H9 (cell line): ENCODE data around the gene SUCLG1. TPM values are rescaled to one million over a fixed set of nuclear protein-coding genes. Genes with fewer than 3 reads are reported as not detected.

Experiments
- DNase-seq: peaks from one replicate; pipeline ENCODE4 v3.0.0-alpha.2; 2017
- H2AFZ ChIP-seq: one replicate; pipeline ENCODE4 v1.6.1; 2013; ENCODE audit warnings: mild to moderate bottlenecking, low read length, control low read depth, moderate library complexity
- H2AK5ac ChIP-seq: 2 replicates; pipeline ENCODE4 v1.6.1; 2013; ENCODE audit warnings: low read length, control low read depth, mixed read lengths; ENCODE audit not compliant: insufficient read length
- H2BK120ac ChIP-seq: one replicate; pipeline ENCODE4 v1.6.1; 2013; ENCODE audit warnings: low read depth, mild to moderate bottlenecking, low read length, control low read depth, inconsistent platforms; ENCODE audit not compliant: poor library complexity, severe bottlenecking
- H2BK12ac ChIP-seq: 2 replicates; pipeline ENCODE4 v1.6.1; 2013; ENCODE audit warnings: low read length, control low read depth, mixed read lengths, low read depth; ENCODE audit not compliant: insufficient read length
- H2BK15ac ChIP-seq: 2 replicates; pipeline ENCODE4 v1.6.1; 2013; ENCODE audit warnings: low read depth, low read length, control low read depth
- H2BK20ac ChIP-seq: one replicate; pipeline ENCODE4 v1.6.1; 2013; ENCODE audit warnings: low read depth, mild to moderate bottlenecking, low read length, control low read depth, inconsistent platforms; ENCODE audit not compliant: poor library complexity, severe bottlenecking
- H2BK5ac ChIP-seq: 2 replicates; pipeline ENCODE4 v1.6.1; 2013; ENCODE audit warnings: low read length, control low read depth, mixed read lengths; ENCODE audit not compliant: insufficient read length
- H3K14ac ChIP-seq: 2 replicates; pipeline ENCODE4 v1.6.1; 2013; ENCODE audit warnings: low read length, control low read depth; ENCODE audit not compliant: insufficient read depth
- H3K18ac ChIP-seq: 2 replicates; pipeline ENCODE4 v1.6.1; 2013; ENCODE audit warnings: low read depth, mild to moderate bottlenecking, mixed read lengths, low read length, control low read depth; ENCODE audit not compliant: insufficient read length
- H3K23ac ChIP-seq: 2 replicates; pipeline ENCODE4 v1.6.1; 2013; ENCODE audit warnings: low read length, control low read depth, mixed read lengths, low read depth; ENCODE audit not compliant: insufficient read length
- H3K23me2 ChIP-seq: 2 replicates; pipeline ENCODE4 v1.6.1; 2013; ENCODE audit warnings: low read depth, mild to moderate bottlenecking, mixed read lengths, low read length, control low read depth; ENCODE audit not compliant: insufficient read length, poor library complexity, severe bottlenecking
- H3K27ac ChIP-seq: 2 replicates; pipeline ENCODE4 v1.5.1; 2013; ENCODE audit warnings: low read length, control low read depth, mixed read lengths, low read depth; ENCODE audit not compliant: insufficient read length
- H3K27me3 ChIP-seq: 2 replicates; pipeline ENCODE4 v1.6.1; 2013; ENCODE audit warnings: low read length, control low read depth, inconsistent platforms; ENCODE audit not compliant: insufficient read depth
- H3K4ac ChIP-seq: 2 replicates; pipeline ENCODE4 v1.6.1; 2013; ENCODE audit warnings: low read depth, mild to moderate bottlenecking, control low read depth, inconsistent platforms, low read length, moderate library complexity
- H3K4me1 ChIP-seq: 2 replicates; pipeline ENCODE4 v1.6.1; 2013; ENCODE audit warnings: low read length, control low read depth, inconsistent platforms; ENCODE audit not compliant: insufficient read depth
- H3K4me2 ChIP-seq: 2 replicates; pipeline ENCODE4 v1.6.1; 2013; ENCODE audit warnings: low read length, control low read depth, mixed read lengths; ENCODE audit not compliant: insufficient read length, insufficient read depth
- H3K56ac ChIP-seq: 2 replicates; pipeline ENCODE4 v1.6.1; 2013; ENCODE audit warnings: low read depth, mild to moderate bottlenecking, mixed read lengths, low read length, control low read depth; ENCODE audit not compliant: insufficient read length
- H3K79me1 ChIP-seq: 2 replicates; pipeline ENCODE4 v1.6.1; 2013; ENCODE audit warnings: low read depth, mild to moderate bottlenecking, moderate library complexity, low read length, control low read depth, inconsistent platforms; ENCODE audit not compliant: insufficient read depth, poor library complexity, severe bottlenecking
- H3K79me2 ChIP-seq: 2 replicates; pipeline ENCODE4 v1.6.1; 2013; ENCODE audit warnings: low read length, control low read depth, inconsistent platforms; ENCODE audit not compliant: insufficient read depth
- H3K9ac ChIP-seq: 2 replicates; pipeline ENCODE4 v1.6.1; 2013; ENCODE audit warnings: low read length, control low read depth, mixed read lengths; ENCODE audit not compliant: insufficient read length; ENCODE audit errors: extremely low read depth
- H3K9me3 ChIP-seq: one replicate; pipeline ENCODE4 v1.6.1; 2013; ENCODE audit warnings: low read depth, low read length, inconsistent platforms; ENCODE audit not compliant: control insufficient read depth
- H3T11ph ChIP-seq: one replicate; pipeline ENCODE4 v1.6.1; 2013; ENCODE audit warnings: mild to moderate bottlenecking, low read length, control low read depth, inconsistent platforms
- H4K20me1 ChIP-seq: one replicate; pipeline ENCODE4 v1.6.1; 2013; ENCODE audit not compliant: control insufficient read depth, insufficient read length, insufficient read depth
- H4K5ac ChIP-seq: 2 replicates; pipeline ENCODE4 v1.6.1; 2013; ENCODE audit warnings: low read depth, mild to moderate bottlenecking, mixed read lengths, low read length, control low read depth; ENCODE audit not compliant: insufficient read length
- H4K8ac ChIP-seq: replicated peaks from 2 replicates; pipeline ENCODE4 v1.6.1; 2013; ENCODE audit warnings: low read length, control low read depth, mixed read lengths, low read depth; ENCODE audit not compliant: insufficient read length
- H4K91ac ChIP-seq: 2 replicates; pipeline ENCODE4 v1.6.1; 2013; ENCODE audit warnings: low read depth, mild to moderate bottlenecking, moderate library complexity, mixed read lengths, low read length, control low read depth; ENCODE audit not compliant: insufficient read length
- H3K27ac Mint-ChIP-seq, 3 experiments: 2 replicates in 2 of 3; 3 replicates in 1 of 3; pipeline ENCODE4 v1.8.0; 2020 to 2021; ENCODE audit warnings: mixed read lengths in 3 of 3, mild to moderate bottlenecking in 1 of 3, moderate library complexity in 1 of 3
- H3K27me3 Mint-ChIP-seq: 2 replicates; pipeline ENCODE4 v1.8.0; 2021; ENCODE audit warnings: low read depth, mild to moderate bottlenecking, moderate library complexity, mixed read lengths
- H3K36me3 Mint-ChIP-seq, 3 experiments: 2 replicates in 2 of 3; 3 replicates in 1 of 3; pipeline ENCODE4 v1.8.0; 2020 to 2021; ENCODE audit warnings: low read depth in 3 of 3, mixed read lengths in 3 of 3; ENCODE audit not compliant: insufficient read depth in 1 of 3
- H3K4me1 Mint-ChIP-seq, 2 experiments: 2 replicates each; pipeline ENCODE4 v1.8.0; 2020; ENCODE audit warnings: mixed read lengths in 2 of 2
- H3K4me3 Mint-ChIP-seq, 2 experiments: 2 replicates in 1 of 2; 3 replicates in 1 of 2; pipeline ENCODE4 v1.8.0; 2020 to 2021; ENCODE audit warnings: mild to moderate bottlenecking in 2 of 2, mixed read lengths in 2 of 2, moderate library complexity in 1 of 2
- H3K9me3 Mint-ChIP-seq, 2 experiments: 2 replicates in 1 of 2; 3 replicates in 1 of 2; pipeline ENCODE4 v1.8.0; 2020; ENCODE audit warnings: mild to moderate bottlenecking in 2 of 2, mixed read lengths in 2 of 2, moderate library complexity in 1 of 2
- WGBS: extraction: QIAGEN DNeasy Blood & Tissue Kit; methylation state at CpG from one replicate; pipeline ENCODE4 v1.1.7; 2013; ENCODE audit warnings: missing lambda C conversion rate, low lambda C conversion rate, mixed read lengths; ENCODE audit not compliant: insufficient read length; ENCODE audit errors: extremely low coverage; 5-methylcytosine and 5-hydroxymethylcytosine counted together
- total RNA-seq: library from RNA; stranded (reverse); gene quantifications from 2 replicates; pipeline ENCODE4 v1.2.1, GENCODE V29; 2021
- TF ChIP-seq, protein P1 (sequence below): fragments of 200-600 bp; sonication (generic); conservative IDR thresholded peaks from 3 replicates; pipeline ENCODE4 v1.8.0; 2021; ENCODE audit warnings: antibody characterized with exemption, mild to moderate bottlenecking

SUCLG1 gene
- total RNA-seq, 1 experiment from 2014 or later, result 40.0 TPM

DNA sequence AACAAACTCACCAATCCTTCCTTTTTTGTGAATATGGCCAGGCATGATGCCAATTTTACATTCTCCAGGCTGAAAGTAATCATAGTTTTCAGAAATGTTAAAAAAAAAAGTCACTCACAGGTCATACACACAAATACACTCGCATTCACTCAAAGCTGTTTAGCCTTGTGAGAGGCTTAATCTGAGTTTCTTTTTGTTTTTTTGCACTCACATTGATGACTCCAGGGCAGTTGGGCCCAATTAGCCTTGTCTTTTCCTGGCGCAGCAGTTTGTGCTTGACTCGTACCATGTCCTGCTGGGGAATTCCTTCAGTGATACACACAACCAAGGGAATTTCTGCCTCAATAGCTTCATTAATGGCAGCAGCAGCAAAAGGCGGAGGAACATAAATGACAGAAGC lies 18.0 kb downstream of the SUCLG1 start:
- H3K9me3 ChIP-seq, result no peaks in the 10 kb centered on the region
- Mint-ChIP-seq H3K27me3 (no peaks in the 10 kb centered on the region), H3K36me3 (peaks cover 27 to 66% (median 35%) of the 10 kb centered on the region in 3 experiments), H3K4me1 (peaks cover 2 to 5% of the 10 kb centered on the region in 2 experiments; a peak in 2 of 4 replicates), H3K9me3 (peaks cover 0 to 4% of the 10 kb centered on the region in 2 experiments; a peak in 1 of 5 replicates), H3K4me3 (no peak overlapping the region), H3K27ac (no peak overlapping the region)
- TF ChIP-seq, protein P1, sequence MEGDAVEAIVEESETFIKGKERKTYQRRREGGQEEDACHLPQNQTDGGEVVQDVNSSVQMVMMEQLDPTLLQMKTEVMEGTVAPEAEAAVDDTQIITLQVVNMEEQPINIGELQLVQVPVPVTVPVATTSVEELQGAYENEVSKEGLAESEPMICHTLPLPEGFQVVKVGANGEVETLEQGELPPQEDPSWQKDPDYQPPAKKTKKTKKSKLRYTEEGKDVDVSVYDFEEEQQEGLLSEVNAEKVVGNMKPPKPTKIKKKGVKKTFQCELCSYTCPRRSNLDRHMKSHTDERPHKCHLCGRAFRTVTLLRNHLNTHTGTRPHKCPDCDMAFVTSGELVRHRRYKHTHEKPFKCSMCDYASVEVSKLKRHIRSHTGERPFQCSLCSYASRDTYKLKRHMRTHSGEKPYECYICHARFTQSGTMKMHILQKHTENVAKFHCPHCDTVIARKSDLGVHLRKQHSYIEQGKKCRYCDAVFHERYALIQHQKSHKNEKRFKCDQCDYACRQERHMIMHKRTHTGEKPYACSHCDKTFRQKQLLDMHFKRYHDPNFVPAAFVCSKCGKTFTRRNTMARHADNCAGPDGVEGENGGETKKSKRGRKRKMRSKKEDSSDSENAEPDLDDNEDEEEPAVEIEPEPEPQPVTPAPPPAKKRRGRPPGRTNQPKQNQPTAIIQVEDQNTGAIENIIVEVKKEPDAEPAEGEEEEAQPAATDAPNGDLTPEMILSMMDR, result no peak
- no peaks in the 10 kb centered on the region for H3K23me2 ChIP-seq
- no peak overlapping the region for H2BK120ac ChIP-seq
- no peak overlapping the region for H3K14ac ChIP-seq
- H3K18ac ChIP-seq, result no peak overlapping the region
- H3K79me2 ChIP-seq, result no peaks in the 10 kb centered on the region
- no peak overlapping the region for H2AK5ac ChIP-seq
- no peak overlapping the region for H3K27ac ChIP-seq
- H2BK5ac ChIP-seq, result no peak overlapping the region
- H3K4me1 ChIP-seq, result no peaks in the 10 kb centered on the region
- no peak overlapping the region for H3T11ph ChIP-seq
- H2BK15ac ChIP-seq, result no peak overlapping the region
- no peak overlapping the region for H3K56ac ChIP-seq
- H4K5ac ChIP-seq, result no peak overlapping the region
- no peaks in the 10 kb centered on the region for H3K27me3 ChIP-seq
- H2AFZ ChIP-seq, result no peak overlapping the region
- H4K91ac ChIP-seq, result no peak overlapping the region
- no CpG with 5 or more reads among the region's 4 CpGs for WGBS
- no peak overlapping the region for H3K23ac ChIP-seq
- H2BK12ac ChIP-seq, result no peak overlapping the region
- no peak overlapping the region for H4K8ac ChIP-seq
- no peak overlapping the region for H2BK20ac ChIP-seq
- no peak overlapping the region for H3K4ac ChIP-seq
- no peaks in the 10 kb centered on the region for H3K79me1 ChIP-seq
- H4K20me1 ChIP-seq, result no peaks in the 10 kb centered on the region
- H3K9ac ChIP-seq, result no peak overlapping the region
- H3K4me2 ChIP-seq, result no peak overlapping the region
- DNase-seq, result no peak
